HG03460 (cell line): Measurements from ENCODE around the gene FAM174B.

Experiments used
- ATAC-seq: cut with Tn5 transposase; IDR thresholded peaks from one replicate; pipeline ENCODE4 v1.9.1; 2021; ENCODE audit not compliant: unreplicated experiment

Gene FAM174B

GRCh38 chr15:92655178-92655995 is at the start of gene FAM174B:
TSS of gene FAM174B (minus strand) at chr15:92655775.
- no peak for ATAC-seq

GRCh38 chr15:92696096-92696495 is 40.5 kb upstream of the FAM174B start:
- no peak for ATAC-seq

GRCh38 chr15:92693691-92694331 is 38.2 kb upstream of the FAM174B start:
- no peak for ATAC-seq

DNA sequence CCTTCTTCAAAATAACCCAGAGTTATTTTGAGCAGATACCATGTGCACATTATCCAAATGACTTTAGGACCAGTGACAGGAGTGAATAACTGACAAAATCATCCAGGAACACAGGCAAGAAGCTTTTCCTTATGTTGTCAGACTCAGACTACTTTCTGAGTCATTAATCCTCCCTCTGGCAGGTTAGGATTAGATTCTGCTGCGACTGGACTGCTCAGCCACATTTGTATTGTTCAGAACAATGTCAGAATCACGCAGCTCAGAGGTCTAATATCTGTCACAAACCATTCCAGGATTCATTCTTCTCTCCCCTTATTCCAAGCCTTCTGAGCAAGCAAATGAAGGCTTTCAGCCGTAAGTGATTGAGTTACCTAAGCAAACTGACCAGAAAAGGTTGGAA is 34.8 kb upstream of the FAM174B start:
- ATAC-seq: no peak

GRCh38 chr15:92687746-92688145 is 32.2 kb upstream of the FAM174B start:
- ATAC-seq: no peak

GRCh38 chr15:92687195-92687602 is 31.6 kb upstream of the FAM174B start:
- no peak for ATAC-seq

DNA sequence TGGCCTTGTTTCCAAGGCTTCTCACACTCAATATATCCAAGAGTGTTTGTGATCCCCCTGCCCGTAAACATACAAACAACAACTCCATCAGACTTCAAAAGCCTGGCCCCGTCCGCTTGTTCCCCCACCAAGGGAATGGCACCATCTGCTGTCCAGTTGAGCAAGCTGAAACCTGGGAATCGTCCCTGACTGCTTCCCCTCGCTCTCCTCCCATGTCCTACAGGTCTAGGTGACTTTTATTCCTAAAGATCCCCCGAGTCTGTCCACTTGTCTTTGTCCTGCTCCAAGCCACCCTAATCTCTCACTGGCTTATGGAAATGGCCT is 27.9 kb upstream of the FAM174B start:
- no peak for ATAC-seq

GRCh38 chr15:92682741-92683510 is 27.4 kb upstream of the FAM174B start:
- ATAC-seq: no peak

- no peak for ATAC-seq
Measured at GRCh38 chr15:92681141-92681631, 25.6 kb upstream of the FAM174B start.

GRCh38 chr15:92677999-92678398 is 22.4 kb upstream of the FAM174B start:
- ATAC-seq: no peak

DNA sequence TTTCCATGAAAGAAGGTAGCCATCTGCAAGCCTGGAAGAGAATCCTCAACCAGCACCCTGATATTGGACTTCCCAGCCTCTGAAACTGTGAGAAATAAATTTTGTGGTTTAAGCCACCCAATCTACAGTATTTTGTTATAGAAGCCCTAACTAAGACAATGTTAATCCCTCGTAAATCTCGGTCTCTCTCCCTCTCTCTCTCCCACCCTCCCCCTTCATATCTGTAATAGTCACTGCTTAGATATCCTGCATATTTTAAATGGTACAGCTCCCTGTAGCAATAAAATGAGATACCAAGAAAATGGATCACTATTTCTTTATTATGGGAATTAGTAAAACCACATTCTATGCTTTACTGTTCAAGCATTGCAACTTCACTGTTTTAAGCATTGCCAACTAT is 21.0 kb upstream of the FAM174B start:
- no peak for ATAC-seq

GRCh38 chr15:92675485-92675884 is 19.9 kb upstream of the FAM174B start:
- ATAC-seq: no peak

GRCh38 chr15:92674347-92674746 is 18.8 kb upstream of the FAM174B start:
- ATAC-seq: no peak

GRCh38 chr15:92672102-92672501 is 16.5 kb upstream of the FAM174B start:
- ATAC-seq: no peak

GRCh38 chr15:92671406-92671805 is 15.8 kb upstream of the FAM174B start:
- ATAC-seq: no peak

- no peak for ATAC-seq
Measured at GRCh38 chr15:92670621-92671020, 15.0 kb upstream of the FAM174B start.

GRCh38 chr15:92669432-92669831 is 13.9 kb upstream of the FAM174B start:
- no peak for ATAC-seq

DNA sequence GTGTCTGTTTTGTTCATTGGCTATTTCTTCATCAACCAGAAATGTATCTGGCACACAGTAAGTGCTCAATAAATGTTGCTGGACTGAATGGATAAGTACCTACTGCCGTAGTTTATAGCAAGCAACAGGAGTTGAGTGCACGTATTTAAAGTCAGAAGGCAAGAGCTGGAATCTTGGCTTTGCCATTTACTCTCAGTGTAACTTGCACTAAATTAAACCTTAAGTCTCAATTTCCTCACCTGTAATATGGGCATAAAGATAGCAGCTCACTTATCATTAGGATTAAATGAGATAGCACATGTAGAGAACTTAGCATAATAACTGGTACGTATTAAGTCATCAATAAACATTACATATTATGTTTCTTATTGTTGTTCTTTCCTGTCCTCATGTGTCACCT is 13.0 kb upstream of the FAM174B start:
- no peak for ATAC-seq

GRCh38 chr15:92667970-92668485 is 12.5 kb upstream of the FAM174B start:
- ATAC-seq: no peak

- ATAC-seq: no peak
Measured at GRCh38 chr15:92667287-92667904, 11.8 kb upstream of the FAM174B start.

DNA sequence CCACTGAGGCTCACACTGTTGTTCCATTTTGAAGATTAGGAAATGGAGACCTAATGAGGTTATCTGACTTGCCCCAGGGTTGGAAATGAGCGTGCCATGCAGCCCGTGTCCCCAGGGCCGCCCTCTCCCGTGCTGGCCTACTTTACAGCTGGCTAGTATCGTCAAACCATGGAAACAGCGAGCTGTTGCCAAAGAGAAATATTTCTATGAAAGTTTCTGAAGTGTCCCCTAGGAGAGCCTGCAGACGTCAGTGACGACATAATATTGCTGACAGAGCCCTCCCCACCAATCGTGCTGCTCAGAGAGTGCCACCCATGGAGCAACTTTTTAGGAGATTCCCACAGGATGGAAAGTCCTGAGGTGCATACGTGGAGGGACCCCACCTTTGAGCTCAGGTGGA is 11.2 kb upstream of the FAM174B start:
- no peak for ATAC-seq
